HG02870 (cell line): ENCODE measurements around the gene EPAS1.

Experiments used
- ATAC-seq: cut with Tn5 transposase; IDR thresholded peaks from one replicate; pipeline ENCODE4 v1.9.1; 2021; ENCODE audit warnings: mild to moderate bottlenecking, moderate library complexity; ENCODE audit not compliant: unreplicated experiment

EPAS1 gene

DNA sequence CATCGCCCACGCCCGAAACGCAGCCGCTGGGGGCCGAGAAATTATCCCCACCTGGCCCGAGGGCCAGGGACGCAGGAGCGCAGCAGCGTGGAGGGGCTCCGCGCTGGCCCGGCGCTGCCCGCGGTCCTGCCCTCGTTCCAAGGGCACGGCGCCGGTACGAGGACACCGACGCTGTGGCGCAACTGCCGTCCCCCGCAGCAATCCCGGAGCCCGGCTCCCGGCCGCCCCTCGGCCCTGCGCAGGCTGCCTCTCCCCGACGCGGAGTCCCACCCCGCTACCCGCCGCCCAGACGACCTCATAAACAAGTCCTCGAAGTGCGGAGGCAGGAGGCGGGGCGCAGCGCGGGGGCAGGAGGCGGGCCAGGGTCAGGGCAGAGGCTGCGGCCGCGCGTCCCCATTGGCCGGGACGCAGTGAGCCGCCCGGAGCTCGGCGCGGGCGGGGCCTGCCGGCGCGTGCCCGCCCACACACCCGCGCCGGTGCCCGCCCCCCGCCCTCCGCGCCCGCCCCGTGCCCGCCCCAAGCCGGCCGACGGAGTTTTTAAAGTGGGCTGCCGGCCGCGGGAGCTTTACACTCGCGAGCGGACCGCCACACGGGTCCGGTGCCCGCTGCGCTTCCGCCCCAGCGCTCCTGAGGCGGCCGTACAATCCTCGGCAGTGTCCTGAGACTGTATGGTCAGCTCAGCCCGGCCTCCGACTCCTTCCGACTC lies at the start of gene EPAS1:
EPAS1 (plus strand) TSS at position 568 of the 706 bp plus-strand sequence. CDS start 505 bp downstream, outside the sequence.
- ATAC-seq, result peak; percentile 65

DNA sequence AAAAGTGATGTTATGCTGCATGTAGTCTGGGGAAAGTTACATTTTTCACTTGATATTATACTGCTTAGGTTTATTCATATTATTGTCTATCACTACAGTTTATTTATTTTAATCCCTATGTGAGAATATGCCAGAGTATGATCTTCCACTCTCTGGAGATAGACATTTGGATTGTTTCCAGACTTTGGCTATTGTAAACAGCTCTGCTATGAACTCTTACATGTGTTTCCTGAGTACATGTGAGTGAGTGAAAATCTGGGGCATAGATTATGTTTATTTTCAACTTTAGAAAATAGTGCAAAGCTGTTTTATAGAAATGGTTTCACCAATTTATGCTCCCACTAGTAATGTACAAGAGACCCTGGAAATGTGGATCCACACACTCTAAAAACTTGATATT lies 49.0 kb upstream of the EPAS1 start:
- ATAC-seq, result no peak

DNA sequence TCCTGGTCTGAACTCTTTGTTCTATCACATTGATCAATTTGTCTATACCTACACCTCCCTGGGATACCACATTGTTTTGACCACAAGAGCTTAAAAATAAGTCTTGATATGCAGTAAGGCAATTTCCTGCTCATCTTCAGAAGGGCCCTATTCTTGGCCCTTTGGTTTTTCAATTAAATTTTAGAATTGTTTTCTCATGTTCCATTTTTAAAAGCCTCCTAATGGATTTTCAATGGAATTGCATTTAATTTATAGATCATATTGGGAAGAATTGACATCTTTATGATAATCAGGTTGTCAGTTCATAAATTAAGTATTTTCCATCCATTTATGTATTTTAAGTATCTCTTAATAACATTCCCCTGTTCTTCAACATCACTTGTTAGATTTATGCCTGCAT lies 47.6 kb upstream of the EPAS1 start:
- ATAC-seq, result no peak

DNA sequence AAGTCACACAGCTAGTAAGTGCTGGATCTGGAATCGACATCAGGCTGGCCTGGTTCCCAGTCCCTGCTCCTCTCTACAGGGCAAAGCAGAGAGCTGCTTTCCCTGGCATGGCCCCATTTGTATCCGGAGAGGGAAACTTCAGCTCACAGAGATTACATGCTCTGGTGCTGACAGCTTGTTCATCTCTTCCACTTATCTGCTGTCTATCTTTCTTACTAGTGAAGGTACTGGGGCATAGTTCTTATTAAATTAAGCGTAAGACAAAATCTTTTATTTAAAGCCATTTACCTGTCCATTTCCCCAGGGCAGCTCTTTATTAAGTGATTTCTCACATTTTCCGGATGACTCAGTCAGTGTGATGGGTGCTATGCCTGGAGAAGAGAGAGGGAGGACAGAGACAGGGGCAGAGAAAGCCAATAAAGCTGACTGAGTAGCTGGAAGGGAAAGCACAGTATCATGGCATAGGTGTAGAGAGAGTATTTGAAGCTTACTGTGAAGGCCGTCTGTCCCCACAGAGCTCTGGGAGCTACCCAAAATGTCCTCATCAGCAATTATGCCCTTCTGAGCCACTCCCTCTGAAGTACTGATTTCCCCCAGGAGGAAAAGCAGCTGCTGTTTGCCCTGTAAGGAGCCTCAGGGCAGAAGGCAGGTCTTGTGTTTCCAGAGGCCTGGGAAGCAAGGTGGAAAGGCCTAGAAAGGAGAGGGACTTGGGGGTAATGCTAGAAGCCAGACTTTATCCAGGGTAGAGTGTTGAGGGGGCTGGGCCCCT lies 44.1 kb upstream of the EPAS1 start:
- ATAC-seq, result no peak

DNA sequence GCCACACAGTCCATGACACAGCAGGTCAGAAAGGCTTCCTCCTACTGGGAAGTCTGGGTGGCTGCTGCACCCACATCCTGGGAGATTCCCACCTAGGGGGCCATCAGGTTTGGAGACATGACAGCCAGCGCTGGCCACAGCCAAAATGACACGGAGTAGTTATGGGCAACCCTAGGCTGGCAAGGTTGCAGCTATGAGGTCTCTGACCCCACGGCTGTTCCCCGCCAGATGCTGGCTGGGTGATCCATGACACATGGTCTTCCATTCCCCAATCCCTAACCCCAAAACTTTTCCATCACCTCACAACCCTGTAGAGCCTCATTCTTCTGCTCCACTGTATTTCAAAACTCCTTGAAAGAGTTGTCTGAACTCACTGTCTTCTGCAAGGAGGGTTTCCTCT lies 42.7 kb upstream of the EPAS1 start:
- no peak for ATAC-seq

DNA sequence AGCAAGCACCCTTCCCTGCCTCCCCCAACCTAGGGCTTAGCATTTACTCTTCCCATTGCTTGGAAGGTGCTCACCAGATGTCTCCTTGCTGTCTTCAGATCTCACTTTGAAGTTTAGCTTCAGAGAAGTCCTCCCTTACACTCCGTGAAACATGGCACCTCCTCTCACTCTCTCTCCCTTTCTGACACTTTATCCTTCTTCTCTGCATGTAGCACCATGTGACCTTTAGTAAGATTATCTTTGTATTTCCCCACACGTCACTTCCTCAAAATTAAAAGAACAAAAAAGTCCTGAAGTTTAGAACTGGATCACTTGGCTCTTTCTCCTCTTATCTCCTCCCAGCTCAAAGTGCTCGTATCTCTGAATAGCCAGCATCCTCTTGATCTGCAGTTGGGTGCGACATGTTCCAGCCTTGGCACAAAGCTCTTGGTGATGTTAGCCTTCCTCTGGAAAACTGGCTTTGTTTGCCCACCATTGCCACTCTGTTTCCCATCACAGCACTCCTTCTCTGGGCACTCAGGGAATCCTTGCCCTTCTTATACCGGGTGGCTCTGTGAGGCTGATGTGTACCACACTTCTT lies 40.6 kb upstream of the EPAS1 start:
- no peak for ATAC-seq

DNA sequence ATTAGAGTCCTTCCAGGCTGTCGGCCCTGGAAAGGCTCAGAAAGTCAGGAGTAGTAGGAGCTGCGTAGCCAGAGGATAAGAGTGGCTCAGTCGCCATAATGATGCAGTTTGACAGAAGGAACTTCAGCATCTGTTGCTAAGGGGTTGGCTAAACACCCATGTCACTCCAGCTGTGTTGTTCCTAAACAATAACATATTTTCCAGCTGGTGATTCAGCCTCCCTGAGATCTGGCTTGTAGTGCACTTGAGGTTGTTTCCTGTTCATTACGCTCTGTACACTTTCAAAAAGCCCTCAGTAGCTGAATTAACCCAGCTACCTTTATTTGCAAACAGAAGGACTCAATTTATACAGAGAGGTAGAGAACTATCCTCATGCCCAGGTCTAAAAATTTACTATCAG lies 39.7 kb upstream of the EPAS1 start:
- ATAC-seq, result no peak

DNA sequence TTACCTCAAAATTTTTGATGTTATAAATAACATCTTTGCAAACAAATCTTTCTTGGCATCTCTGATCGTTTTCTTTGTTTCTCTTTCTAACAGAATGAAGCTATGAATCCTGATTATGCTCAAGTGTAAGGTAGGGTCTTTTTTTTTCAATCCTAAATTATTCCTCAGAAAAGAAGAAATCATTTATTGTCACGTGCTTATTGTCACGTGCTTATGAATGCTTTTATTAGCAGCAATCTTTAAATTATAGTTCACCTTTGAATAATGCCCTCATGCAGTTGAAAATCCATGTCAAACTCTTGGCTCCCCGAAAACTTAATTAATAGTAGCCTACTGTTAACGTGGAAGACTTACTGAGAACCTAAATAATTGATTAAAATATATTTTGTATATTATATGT lies 39.2 kb upstream of the EPAS1 start:
- ATAC-seq, result no peak

DNA sequence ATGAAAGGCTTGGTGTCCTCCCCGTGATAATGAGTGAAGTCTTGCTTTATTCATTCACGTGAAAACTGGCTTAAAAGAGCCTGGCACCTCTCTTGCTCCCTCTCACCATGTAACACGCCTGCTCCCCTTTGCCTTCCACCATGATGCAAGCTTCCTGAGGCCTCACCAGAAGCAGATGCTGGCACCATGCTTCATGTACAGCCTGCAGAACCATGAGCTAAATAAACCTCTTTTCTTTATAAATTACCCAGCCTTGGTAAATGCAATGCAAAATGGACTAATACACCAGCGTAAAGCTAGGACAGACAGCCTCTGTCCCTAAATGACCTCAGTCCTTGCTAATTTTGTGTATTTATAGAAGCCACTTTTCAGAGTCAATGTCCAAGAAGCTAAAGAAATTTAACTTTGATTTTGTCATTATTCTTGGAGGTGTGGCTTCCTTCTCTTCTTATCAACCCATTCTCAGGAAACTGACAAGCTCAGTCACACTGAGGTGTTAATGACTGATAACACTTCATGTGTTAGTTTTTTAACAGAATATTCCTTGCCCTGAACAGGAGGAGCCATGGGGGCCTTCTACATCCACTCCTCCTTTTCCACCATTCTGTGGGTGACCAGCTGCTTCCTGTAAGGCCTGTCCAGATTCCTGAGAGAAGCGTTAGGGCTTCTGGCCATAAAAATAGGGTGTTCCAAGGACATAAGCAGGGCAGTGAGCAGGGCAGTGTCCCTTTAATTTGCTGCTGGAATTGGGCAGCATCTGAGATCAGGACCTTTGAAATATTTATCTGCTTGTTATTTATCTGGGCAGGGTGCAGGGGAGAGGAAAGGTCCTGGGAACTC lies 38.0 kb upstream of the EPAS1 start:
- no peak for ATAC-seq

DNA sequence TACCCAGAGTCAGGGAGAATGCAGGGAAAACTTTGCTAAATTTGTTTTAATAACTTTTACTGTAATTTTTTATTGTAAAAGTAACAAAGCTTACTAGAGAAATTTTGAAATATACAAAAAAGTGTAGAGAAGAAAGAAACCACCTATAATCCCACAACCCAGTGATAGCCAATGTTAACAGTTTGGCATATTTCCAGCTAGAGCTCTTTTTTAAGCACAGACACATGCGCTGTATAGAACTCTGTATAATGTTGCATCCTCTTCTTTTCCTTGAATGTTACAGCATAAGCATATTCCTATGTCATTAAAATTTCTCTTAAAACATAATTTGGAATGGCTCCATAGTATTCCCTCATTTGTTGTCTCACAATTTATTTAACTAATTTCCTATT lies 37.4 kb upstream of the EPAS1 start:
- no peak for ATAC-seq

DNA sequence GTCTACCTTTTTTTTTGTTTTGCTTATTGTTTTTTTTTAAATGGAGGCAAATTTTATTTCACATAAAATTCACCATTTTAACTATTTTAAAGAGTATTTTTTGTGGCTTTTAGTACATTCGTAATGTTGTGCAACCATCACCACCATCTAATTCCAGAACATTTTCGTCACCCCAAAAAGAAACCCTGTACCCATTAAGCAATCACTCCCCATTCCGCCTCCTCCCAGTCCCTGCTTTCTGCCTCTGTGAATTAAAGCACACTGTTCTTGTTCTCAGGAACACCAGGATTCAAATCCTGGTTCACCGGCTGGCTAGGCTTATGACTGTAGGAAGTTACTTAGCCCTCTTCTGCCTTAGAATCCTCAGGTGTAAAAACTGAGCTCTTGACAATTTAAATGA lies 36.9 kb upstream of the EPAS1 start:
- ATAC-seq, result no peak

DNA sequence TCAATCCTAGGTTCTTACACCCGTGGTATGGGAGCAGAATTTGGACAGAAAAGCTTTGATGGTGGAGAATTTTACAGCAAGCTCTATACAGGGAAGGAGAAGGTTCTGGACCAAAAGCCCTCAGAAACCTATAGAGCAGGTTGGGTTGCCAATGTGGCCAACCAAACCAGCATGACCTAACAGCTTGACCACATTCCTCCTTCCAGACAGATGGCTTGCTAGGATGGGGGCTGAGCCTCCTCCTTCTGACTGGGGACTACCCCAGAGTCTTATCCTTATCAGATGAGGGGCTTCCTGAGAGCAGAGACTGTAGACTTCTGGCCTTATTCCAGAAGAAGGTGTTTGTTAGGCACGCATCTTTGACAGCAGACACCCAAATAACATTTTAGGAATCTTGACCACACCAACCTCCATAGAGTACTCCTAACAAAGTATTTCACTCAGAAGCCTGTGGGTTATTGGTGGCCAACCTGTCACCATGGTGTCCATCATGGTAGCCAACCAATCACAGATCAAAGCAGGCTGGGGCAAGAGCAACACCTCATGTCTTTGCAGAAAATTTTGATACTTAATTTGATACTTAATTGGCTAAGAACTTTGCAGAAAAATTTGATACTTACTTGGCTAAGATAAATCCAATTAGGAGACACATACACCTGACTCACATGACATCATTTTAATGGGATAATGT lies 34.8 kb upstream of the EPAS1 start:
- ATAC-seq, result no peak

DNA sequence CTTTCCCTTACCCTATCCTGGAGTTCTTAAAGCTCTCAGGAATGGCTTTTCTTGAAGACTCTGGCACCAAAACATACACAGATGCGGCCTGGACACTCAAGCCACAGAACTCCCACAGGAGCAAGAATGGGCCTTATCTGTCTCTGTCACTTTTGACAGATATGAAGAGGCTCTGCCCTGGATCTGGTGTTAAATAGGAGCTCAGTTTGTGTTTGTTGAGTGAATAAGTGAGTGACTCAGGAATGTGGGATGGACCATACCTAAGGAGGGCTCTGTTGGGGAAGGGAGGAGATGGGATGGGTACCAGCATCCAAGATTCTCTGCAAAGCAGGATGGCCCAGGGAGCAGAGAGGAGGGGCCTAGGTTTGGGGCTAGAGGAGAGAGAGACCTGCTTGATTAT lies 33.9 kb upstream of the EPAS1 start:
- ATAC-seq, result no peak

DNA sequence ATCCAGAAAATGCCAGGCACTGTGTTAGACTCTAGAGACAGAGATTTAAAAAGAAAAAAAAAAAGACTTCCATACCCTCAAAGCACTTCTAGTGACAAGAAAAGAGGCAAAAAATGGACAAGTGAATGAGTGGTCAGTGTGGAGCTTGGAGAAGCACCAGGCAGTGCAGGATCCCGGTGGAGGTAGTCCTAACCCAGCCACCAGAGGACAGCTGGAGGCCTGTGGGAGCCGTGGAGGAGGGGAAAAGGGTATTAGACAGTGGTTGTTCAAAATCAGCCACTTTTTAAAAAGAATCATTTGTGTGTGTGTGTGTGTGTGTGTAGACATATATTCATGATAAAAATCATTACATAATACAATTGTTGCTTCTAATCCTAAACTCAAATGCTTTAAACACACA lies 32.8 kb upstream of the EPAS1 start:
- no peak for ATAC-seq

DNA sequence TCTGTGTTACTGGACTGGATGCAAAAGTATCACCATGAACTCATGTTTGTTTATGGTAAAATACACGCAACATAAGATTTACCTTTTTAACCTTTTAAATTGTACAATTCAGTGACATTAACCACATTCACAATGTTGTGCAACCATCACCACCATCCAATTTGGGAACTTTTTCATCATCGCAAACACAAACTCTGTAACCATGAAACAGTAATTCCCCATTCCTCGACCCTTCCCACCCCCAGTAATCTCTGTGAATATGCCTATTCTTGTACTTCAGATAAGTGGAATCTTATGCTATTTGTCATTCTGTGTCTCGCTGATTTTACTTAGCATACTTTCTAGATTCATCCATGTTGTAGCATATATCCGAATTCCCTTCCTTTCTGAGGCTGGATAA lies 31.1 kb upstream of the EPAS1 start:
- no peak for ATAC-seq

DNA sequence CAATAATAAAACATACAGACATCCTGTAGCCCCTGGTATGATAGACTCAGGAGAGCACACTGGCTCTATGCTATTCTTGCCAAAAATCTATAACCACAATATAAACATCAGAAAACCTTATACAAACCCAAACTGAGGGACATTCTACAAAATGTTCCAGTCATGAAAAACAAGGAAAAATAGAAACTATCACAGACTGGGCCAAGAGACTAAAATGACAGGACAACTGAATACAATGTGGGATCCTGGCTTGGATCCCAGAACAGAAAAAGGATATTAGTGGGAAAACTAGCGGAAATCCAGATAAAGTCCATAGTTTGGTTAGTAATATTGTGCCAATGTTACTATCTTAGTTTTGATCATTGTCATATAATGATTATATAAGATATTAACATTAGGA lies 29.6 kb upstream of the EPAS1 start:
- ATAC-seq, result no peak

DNA sequence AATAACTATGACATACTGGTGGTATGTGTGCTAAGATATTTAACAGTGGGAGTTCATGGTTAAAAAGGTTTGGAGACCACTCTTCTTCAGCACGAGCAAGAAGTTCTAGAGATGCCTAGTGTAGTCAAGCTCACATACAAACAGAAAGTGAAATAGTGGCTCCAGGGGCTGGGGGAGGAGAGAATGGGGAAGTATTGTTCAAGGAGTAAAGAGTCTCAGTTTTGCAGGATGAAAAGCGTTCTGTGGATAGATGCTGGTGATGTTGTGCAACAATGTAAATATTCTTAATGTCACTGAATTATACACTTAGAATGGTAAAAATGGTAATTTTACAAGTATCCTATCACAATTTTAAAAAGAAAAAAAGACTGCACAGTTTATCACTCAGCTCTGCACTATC lies 29.0 kb upstream of the EPAS1 start:
- no peak for ATAC-seq

DNA sequence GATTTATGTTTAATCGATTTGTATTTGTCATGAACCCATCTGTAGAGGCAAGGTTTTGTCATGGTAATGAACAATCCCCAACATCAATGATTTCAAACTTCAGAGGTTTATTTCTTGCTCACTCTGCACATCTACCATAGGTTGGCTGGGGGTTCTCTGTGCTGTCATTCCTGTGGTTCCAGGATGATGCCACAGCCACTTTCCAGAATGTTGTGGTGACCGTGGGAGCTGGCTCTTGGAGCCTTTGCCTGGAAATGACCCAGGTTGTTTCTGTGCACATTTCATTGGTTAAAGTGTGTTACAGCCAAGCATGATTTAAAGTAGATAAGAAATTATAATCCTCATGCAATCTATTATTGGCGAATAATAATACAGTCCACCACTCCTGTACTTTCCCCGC lies 28.2 kb upstream of the EPAS1 start:
- no peak for ATAC-seq

DNA sequence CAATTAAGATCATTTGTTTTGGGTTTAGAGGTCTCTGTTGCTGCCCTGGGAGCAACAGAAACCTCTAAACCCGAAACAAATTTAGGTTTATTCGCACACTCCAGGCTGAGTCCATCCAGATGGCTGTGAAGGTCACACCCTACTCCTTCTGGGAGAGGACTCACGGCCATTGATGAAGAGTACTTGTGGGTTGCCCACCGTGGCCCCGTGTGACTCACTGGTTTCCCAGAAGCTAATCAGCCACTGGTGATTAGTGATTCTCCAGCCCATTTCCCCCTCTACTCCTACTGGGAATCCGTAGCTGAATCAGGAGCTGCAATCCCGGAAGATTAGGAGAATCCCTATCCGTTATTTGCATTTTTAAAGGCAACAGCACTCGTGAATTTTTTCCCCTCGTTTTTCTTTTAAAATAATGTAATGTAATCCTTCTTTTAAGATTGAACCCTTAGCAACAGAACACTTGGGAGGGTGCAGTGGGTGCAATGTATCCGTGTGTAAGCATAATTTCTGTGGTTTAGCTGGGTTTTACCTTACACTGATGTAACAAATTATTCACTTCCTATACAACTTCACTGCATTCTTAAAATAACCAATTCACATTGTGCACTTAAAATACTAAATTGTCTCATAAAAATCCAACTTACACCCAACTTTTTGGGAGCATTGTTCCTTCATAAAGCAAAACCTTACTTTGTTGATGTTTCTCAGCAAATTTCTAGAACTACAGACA lies 27.5 kb upstream of the EPAS1 start:
- no peak for ATAC-seq

DNA sequence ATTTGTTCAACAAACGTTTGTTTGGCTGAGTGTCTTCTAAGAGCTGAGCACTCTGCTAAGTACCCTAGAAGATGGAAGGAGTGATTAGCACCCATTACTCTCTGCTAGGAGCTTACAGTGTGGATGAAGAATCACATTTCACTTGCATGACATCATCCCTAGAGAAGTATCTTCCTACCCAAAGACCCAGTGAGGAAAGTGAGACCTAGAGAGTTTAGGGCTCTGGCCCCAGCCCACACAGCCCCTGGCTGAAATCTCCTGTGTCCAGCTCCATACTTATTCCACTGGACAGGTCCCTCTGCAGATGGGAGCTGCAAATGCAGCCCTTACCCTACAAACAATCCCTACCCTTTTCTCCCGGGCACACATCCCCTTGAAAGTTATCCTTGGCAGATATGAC lies 26.8 kb upstream of the EPAS1 start:
- no peak for ATAC-seq
